ENCODE measurements around the gene PPARD.
"Not testable (repeated sequence)": the region's sequence is repeated elsewhere in the genome, so short reads cannot be mapped to it uniquely, and the experiment has no call there.

The PPARD gene

DNA sequence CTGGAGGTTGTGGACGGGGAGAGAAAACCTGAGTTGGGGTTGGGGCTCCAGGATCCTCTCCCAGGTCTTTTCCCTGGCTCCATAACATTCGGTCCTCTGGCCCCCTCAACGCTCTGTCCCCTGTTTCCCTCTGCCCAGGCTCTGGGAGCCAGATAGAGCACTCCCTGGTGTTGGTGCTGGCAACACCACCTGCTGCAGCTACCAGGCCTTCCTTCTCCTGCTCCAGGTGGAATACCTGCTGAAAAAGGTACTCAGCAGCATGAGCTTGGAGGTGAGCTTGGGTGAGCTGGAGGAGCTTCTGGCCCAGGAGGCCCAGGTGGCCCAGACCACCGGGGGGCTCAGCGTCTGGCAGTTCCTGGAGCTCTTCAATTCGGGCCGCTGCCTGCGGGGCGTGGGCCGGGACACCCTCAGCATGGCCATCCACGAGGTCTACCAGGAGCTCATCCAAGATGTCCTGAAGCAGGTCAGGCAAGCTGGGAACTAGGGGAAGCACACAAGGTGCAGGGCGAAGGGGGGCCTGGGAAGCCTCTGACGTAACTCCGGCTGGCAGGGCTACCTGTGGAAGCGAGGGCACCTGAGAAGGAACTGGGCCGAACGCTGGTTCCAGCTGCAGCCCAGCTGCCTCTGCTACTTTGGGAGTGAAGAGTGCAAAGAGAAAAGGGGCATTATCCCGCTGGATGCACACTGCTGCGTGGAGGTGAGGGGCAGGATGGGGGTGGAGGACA is 30.1 kb upstream of the PPARD start:
- DNase-seq (ENCODE audit: low read depth, low spot score): no peak

DNA sequence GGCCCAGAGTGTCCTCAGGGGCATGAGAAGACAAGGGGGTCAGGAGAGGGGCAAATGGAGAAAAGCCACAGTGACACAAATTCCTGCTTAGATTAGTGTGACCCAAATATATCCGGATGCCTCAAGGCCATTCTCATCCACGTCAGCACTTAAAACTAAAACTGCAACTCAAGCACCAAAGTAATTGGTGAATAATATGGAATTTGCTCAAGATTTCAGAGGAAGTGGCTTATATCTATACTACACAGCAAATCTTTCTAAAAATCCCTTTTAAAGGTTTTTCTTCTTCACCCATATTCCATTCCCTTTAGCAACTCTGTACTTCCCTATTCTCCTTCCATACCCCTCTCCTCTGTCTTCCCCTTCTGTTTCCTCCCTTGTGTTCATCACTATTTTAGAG is 29.6 kb upstream of the PPARD start:
- no peak for DNase-seq (ENCODE audit: low read depth, low spot score)

DNA sequence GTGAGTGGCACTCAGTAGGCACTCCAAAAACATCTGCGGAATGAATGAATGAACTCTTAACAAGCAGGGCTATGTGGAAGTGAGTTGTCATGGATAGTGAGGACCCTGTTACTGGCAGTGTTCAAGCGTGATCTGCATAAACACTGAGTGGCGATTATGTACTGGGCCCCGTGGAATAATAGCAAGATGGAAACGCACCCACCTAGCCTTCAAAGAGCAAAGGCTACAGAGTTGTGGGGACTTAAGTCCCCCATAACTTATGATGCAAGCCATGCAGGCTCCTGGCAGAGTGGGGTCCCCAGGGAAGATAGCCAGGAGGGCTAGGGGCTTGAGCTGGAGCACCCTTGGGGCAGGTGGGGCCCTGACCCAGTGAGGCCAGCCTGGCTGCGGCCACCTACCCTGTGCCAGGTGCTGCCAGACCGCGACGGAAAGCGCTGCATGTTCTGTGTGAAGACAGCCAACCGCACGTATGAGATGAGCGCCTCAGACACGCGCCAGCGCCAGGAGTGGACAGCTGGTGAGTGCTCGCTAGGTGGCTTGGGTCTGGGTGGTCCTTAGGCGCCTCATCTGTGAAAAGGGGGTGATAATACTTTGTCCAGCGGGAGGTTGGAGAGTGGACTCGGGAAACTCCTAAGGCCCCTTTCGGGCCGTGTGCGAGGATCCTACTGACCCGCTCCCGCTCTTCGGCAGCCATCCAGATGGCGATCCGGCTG is 24.7 kb upstream of the PPARD start:
- DNase-seq (ENCODE audit: low read depth, low spot score): no peak

DNA sequence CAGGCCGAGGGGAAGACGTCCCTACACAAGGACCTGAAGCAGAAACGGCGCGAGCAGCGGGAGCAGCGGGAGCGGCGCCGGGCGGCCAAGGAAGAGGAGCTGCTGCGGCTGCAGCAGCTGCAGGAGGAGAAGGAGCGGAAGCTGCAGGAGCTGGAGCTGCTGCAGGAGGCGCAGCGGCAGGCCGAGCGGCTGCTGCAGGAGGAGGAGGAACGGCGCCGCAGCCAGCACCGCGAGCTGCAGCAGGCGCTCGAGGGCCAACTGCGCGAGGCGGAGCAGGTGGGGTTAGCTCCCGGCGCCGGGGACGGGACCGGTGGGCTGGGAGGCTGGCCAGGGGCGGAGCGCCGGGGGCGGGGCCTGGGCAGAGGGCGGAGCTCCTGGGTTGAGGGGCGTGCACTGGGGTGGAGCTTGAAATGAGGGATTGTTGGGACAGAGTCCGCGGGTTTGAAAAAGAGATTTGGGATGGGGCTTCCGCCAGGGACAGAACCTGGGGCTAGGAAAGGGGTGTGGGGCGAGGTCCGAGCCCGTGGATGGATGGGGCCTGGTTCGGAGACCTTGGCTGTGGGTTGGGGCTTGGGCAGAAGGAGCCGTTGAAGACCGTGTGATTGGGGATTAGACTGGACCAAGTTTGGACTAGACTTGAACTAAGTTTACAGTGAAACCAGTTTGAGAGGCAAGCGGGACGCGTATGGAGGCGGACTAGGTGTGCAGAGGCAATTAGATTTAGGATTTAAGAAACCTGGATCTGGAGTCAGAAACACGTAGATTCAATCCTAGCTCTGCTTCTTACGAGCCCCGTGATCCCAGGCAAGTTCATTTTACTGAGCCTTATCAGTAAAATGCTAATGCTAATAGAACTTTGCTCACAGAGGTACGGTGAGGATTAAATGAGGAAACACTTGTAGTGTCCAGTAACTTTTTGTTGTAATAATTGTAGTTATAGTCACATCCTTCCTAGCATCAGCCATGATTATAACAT is 23.9 kb upstream of the PPARD start:
- no peak for DNase-seq (ENCODE audit: low read depth, low spot score)

DNA sequence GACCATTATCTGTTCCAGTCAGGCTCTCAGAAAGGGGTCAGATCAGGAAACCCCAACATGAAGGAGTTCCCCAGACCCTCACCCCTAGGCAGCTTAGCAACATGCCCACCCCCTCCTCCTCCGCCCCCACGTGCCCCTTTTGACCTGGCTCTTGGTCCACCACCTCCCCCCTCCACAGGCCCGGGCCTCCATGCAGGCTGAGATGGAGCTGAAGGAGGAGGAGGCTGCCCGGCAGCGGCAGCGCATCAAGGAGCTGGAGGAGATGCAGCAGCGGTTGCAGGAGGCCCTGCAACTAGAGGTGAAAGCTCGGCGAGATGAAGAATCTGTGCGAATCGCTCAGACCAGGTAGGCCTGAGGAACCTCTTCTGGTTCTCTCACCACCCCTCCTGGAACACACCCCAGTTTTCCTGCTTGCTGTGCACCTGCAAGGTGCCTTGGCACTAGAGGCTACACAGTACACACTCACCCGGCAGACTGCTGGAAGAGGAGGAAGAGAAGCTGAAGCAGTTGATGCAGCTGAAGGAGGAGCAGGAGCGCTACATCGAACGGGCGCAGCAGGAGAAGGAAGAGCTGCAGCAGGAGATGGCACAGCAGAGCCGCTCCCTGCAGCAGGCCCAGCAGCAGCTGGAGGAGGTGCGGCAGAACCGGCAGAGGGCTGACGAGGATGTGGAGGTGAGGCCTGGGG is 22.9 kb upstream of the PPARD start:
- DNase-seq (ENCODE audit: low read depth, low spot score): no peak

DNA sequence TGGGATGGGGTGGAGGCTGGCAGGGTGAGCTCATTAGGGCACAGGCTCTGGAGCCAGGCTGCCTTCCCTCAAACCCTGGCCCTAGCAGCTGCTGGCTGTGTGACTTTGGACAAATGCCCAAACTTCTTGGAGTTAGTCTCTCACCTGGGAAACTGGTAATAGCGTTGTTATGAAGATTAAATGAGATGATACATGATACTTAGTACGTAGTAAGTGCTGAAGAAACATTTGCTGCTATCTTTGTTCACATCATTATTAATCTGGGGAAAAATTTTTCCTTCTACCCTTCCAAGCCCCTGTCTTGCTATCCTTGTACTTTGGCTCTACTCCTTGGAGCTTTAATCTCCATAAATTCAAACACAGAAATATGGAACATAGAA is 22.3 kb upstream of the PPARD start:
- DNase-seq (ENCODE audit: low read depth, low spot score): no peak

DNA sequence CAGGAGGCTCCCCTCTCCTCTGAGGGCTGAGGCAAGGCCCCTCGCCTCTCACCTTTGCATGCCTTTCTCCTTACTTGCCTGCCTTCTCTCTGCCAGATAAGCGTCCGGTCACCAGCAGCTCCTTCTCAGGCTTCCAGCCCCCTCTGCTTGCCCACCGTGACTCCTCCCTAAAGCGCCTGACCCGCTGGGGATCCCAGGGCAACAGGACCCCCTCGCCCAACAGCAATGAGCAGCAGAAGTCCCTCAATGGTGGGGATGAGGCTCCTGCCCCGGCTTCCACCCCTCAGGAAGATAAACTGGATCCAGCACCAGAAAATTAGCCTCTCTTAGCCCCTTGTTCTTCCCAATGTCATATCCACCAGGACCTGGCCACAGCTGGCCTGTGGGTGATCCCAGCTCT is 21.3 kb upstream of the PPARD start:
- DNase-seq (ENCODE audit: low read depth, low spot score): no peak

DNA sequence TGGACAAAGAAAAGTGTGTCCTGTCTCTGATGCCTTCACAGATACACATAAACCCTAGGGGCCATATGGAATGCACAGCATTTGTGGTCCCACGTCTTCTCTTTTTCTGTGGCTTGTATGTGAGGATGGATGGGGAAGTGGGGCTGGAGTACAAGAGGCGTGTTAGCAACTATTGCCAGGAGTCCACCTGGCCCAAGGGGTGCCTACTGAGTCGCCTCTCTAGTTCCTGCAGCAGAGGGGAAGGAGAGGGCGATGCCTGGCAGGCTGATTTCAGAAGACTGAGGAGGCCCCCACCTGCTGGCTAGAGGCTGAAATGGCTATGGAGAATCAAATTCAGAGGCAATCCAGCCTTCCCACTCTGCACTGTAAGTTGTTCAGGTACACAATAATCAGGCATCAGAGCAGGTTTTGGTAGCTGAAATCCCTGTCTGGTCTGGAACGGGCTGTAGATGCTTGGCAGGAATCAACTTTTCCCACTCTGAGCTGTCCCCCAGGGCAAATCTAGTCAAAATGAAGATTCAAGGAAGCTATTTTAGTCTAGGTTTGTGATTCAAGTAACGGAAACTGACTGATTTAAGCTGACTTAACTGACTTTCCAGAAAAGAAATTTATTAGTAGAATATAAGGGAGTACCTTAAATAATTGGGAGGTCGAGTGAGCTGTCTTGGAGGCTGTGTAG is 14.9 kb upstream of the PPARD start:
- no peak for DNase-seq (ENCODE audit: low read depth, low spot score)

DNA sequence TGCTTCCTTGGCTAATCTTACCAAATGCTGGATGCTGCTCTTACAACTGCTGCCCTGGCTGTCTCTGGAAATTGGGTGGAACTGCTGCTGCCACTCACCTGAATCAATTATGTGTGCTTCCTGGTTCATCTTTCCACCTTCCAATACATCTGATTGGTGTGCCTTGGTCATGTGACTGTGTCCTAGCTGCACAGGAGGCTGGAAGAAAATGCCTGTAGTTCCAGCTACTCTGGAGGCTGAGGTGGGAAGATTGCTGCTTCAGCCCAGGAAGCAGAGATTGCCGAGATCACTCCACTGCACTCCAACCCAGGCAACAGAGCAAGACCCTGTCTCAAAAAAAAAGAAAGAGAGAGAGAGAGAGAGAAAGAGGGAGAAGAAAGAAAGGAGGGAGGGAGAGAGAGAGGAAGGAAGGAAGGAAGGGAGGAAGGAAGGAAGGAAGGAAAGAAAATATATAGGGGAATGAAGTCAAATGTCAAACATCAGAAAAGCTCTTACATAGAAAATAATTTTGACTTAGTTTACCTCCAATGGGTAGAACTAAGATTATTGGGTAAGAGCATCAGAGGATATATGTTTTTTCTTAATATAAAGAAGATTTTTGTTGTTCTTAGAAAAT is 14.1 kb upstream of the PPARD start:
- DNase-seq (ENCODE audit: low read depth, low spot score): no peak

DNA sequence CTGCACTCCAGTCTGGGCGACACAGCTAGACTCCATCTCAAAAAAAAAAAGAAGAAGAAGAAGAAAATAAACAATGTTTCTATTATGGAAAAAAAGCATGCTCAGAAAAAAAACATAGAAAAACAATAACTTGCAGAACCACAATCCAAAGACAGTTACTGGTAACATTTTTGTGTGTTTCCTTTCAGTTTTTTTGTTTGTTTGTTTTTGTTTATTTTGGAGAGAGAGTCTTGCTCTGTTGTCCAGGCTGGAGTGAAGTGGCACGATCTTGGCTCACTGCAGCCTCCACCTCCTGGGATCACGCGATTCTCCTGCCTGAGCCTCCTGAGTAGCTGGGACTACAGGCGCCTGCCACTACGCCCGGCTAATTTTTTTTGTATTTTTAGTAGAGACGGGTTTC is 13.4 kb upstream of the PPARD start:
- DNase-seq (ENCODE audit: low read depth, low spot score): not testable (repeated sequence)

DNA sequence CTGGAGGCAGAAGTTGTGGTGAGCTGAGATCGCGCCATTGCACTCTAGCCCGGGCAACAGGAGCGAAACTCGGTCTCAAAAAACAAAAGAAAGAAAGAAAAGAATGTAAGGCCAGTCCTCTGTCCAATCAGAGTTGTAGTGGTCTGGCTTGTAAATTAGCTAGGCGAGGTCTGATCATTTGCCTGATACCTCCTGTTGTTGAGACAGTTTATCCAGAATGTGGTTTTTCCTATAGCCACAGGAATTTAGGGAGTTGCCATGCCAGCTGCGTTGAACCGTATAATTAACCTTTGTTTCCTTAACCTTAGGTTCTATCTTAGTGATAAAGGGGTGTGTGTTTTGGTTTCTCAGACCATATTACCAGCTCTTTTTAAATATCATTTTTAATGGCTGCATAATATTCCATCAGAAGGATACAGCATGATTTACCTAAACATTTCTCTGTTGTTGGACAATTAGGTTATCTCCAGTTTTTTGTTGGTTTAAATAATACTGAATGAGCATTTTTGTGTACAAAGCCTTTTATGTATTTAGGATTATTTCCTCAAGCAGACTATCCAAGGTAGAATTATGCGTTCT is 11.7 kb upstream of the PPARD start:
- DNase-seq (ENCODE audit: low read depth, low spot score): no peak

DNA sequence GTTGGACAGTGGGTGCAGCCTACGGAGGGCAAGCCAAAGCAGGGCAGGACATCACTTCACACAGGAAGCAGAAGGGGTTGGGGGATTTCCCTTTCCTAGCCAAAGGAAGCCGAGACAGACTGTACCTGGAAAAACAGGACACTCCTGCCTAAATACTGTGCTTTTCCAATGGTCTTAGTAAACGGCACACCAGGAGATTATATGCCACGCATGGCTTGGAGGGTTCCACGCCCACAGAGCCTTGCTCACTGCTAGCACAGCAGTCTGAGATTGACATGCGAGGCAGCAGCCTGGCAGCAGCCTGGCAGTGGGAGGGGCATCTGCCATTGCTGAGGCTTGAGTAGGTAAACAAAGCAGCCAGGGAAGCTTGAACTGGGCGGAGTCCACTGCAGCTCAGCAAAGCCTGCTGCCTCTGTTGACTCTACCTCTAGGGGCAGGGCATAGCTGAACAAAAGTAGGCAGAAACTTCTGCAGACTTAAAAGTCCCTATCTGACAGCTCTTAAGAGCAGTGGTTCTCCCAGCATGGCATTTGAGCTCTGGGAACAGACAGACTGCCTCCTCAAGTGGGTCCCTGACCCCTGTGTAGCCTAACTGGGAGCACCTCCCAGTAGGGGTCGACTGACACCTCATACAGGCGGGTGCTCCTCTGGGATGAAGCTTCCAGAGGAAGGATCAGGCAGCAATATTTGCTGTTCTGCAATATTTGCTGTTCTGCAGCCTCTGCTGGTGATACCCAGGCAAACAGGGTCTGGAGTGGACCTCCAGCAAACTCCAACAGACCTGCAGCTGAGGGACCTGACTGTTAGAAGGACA is 10.1 kb upstream of the PPARD start:
- DNase-seq (ENCODE audit: low read depth, low spot score): not testable (repeated sequence)

DNA sequence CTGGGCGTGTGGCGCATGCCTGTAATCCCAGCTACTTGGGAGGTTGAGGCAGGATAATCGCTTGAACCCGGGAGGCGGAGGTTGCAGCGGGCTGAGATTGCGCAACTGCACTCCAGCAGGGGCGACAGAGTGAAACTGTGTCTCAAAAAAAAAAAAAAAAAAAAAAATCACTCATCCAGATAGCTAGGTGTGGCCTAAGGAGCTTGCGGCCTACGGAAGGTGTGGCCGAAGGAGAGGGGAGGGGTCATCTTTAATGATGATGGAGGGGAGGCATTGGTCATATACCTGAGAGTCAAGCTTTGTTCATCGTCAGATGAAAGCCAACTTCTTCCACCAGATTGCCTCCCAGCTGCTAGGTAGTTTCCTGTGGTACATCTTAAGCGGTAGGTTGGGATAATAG is 801 bp upstream of the PPARD start:
- DNase-seq (ENCODE audit: low read depth, low spot score): no peak

DNA sequence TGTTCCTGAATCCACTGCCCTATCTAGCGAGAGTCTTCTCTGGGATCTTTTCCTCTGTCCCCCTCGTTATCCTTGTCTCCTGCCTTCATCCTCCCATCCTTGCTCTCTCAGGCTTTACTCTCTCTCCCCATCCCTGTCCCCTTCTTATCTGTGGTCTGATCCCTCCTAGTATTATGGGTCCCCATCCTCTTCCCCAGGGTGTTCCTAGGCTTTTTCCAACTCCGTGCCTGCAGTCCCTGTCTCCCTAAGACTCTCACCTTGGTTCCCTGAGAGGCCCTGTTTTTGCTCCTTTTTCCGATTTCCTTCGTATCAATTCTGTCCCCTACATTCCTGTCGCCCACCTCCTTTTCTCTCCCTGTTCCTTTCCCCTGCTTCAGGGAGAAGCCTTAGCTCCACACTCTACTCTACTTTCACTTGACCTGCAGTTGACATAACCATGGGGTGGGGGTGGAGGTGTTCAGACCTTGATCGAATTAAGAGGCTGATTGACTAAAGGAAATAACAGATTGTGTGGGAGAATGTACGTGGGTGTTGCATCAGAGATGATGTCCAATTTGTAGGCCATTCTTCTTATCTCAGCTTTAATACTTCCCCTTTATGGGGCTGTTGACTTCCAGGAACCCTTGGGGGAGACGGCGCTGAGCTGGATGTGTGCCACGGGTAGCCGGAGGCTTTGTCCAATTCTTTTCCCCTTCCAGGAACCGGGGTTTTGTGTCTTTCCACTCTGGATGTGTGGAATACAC is 905 bp downstream of the PPARD start:
- DNase-seq (ENCODE audit: low read depth, low spot score): no peak

DNA sequence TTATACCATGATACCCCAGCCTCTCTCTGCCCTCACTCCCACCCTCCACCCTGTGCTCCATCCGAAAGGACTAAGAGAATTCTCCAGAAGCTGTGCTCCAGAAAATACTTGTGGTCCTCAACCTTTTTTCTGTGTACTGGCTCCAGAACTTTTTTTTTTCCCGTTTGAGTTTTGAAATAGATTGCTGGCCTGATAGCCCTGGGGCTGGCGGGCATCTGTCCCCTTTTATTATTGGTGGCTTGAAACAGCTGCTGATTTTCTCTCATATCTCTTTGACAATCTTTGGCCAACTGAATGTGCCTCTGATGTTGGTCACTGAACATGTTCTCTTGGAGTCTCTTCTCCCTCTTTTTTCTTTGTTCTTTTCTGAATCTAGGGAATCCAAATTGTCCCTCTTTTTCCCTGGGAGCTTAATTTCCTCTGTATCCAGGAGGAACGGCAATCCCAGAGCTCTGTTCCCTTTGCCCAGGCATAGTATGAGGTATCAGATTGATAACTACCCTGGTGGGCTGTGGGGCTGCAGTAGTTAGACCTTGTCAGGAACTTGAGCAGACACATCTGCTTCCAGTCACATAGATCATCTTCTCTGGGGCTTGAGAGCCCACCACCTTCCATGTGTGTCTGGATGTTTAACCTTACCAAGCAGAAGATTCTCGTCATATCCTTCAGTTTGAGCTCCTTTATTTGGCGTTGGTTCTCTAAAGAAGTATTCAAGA is 1.6 kb downstream of the PPARD start:
- DNase-seq (ENCODE audit: low read depth, low spot score): no peak

DNA sequence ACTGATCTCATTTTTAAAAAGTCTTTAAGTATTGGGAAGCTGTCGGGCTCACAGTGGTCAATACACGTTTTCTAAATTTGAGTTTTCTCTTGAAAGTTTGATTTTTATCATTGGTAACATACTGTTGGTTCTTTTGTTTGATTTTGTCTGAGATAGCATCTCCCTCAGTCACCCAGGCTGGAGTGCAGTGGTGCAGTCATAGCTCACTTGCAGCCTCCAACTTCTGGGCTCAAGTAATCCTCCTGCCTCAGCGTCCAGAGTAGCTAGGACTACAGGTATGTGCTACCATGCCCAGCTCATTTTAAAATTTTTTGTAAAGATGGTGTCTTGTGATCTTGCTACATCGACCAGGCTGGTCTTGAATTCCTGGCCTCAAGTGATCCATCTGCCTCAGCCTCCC is 9.1 kb downstream of the PPARD start:
- DNase-seq (ENCODE audit: low read depth, low spot score): no peak

DNA sequence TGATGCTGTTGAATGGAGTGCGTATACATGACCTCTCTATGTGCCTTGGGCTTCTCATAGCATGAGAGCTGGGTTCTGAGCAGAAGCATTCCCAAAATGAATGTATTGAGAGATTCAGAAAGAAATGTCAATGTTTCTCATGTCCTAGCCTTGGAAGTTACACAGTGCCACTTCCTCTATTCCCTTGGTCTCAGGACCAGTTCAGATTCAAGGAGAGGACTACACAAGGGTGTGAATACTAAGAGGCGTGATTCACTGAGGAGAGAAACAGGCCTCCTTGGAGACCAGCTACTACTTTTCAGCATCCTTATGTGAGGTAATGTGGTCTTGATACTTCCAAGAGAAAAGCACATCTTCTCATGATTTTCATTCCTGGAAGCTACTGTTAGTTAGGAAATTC is 10.4 kb downstream of the PPARD start:
- DNase-seq (ENCODE audit: low read depth, low spot score): no peak

Data from iPS DF 19.7 (cell line).